Fibroblast of lung (primary cell): Measurements from ENCODE around the gene ZNF789. TPM values are rescaled to one million over a fixed set of nuclear protein-coding genes. Genes with fewer than 3 reads are reported as not detected.

Experiments
- DNase-seq, 2 donors: peaks; one replicate each; pipeline versions ENCODE4 v3.0.0 to v3.0.0-alpha.2; 2010; ENCODE audit warnings: low read depth in 2 of 2
- H2AFZ ChIP-seq: 2 replicates; pipeline ENCODE4 v1.5.1; 2012; ENCODE audit warnings: low read length, control low read depth, inconsistent platforms
- H3K27ac ChIP-seq: 2 replicates; pipeline ENCODE4 v1.5.1; 2011; ENCODE audit warnings: low read length, control low read depth; ENCODE audit not compliant: insufficient read depth
- H3K27me3 ChIP-seq: 2 replicates; pipeline ENCODE4 v1.5.1; 2011; ENCODE audit warnings: mild to moderate bottlenecking, low read length; ENCODE audit not compliant: control insufficient read depth, insufficient read depth
- H3K36me3 ChIP-seq: 2 replicates; pipeline ENCODE4 v1.5.1; 2011; ENCODE audit warnings: low read length; ENCODE audit not compliant: control insufficient read depth, insufficient read depth
- H3K4me1 ChIP-seq: 2 replicates; pipeline ENCODE4 v1.5.1; 2011; ENCODE audit warnings: low read length; ENCODE audit not compliant: control insufficient read depth, insufficient read depth; ENCODE audit errors: extremely low read depth
- H3K4me2 ChIP-seq: 2 replicates; pipeline ENCODE4 v1.5.1; 2011; ENCODE audit warnings: low read length, control low read depth; ENCODE audit not compliant: insufficient read depth; ENCODE audit errors: extremely low read depth
- H3K4me3 ChIP-seq, 4 experiments: fragments of 200-600 bp in 1 of 4; sonication (generic) in 1 of 4; replicated peaks in 1 of 4; 2 replicates each; pipeline ENCODE4 v1.5.1; 2011 to 2016; ENCODE audit warnings: low read length in 4 of 4, low read depth in 3 of 4, mild to moderate bottlenecking in 3 of 4, control low read depth in 2 of 4, inconsistent platforms in 1 of 4, mixed read lengths in 1 of 4; ENCODE audit not compliant: insufficient read depth in 1 of 4; ENCODE audit errors: control extremely low read depth in 1 of 4
- H3K79me2 ChIP-seq: 2 replicates; pipeline ENCODE4 v1.5.1; 2012; ENCODE audit warnings: mild to moderate bottlenecking, low read length, inconsistent platforms; ENCODE audit not compliant: control insufficient read depth, insufficient read depth
- H3K9ac ChIP-seq: 2 replicates; pipeline ENCODE4 v1.5.1; 2011; ENCODE audit warnings: mild to moderate bottlenecking, low read length, control low read depth; ENCODE audit not compliant: insufficient read depth
- H3K9me3 ChIP-seq: 2 replicates; pipeline ENCODE4 v1.5.1; 2012; ENCODE audit warnings: low read depth, low read length; ENCODE audit not compliant: control insufficient read depth, insufficient read depth
- H4K20me1 ChIP-seq: 2 replicates; pipeline ENCODE4 v1.5.1; 2011; ENCODE audit warnings: low read length; ENCODE audit not compliant: control insufficient read depth, insufficient read depth; ENCODE audit errors: extremely low read depth
- EZH2 ChIP-seq: IDR thresholded peaks from 2 replicates; pipeline ENCODE4 v1.5.1; 2012; ENCODE audit warnings: low read length, control low read depth, mild to moderate bottlenecking; ENCODE audit errors: missing control alignments
- polyA plus RNA-seq, 2 donors: library from polyadenylated mRNA; depleted of rRNA in 1 of 2; stranded (reverse) in 1 of 2; unstranded in 1 of 2; fragments of >200 nt; gene quantifications; 2 replicates each; pipeline ENCODE4 v1.2.1, GENCODE V29; 2011 to 2012; ENCODE audit warnings: missing spikeins in 1 of 2
- total RNA-seq: library from RNA; depleted of rRNA; stranded (reverse); fragments of >200 nt; gene quantifications from 2 replicates; pipeline ENCODE4 v1.2.1, GENCODE V29; 2014
- TF ChIP-seq, protein P1 (sequence below), 2 donors: IDR thresholded peaks in 1 of 2; conservative IDR thresholded peaks in 1 of 2; 1 replicate in 1 of 2; 2 replicates in 1 of 2; pipeline ENCODE4 v1.5.1; 2011 to 2012; ENCODE audit warnings: low read length in 2 of 2, control low read depth in 1 of 2, inconsistent platforms in 1 of 2, low read depth in 1 of 2, mild to moderate bottlenecking in 1 of 2

The ZNF789 gene
- total and polyA plus RNA-seq, 2 donors (not counting 1 experiment from before 2014, with no cell fraction given), result 4.8 to 8.7 TPM

GRCh38 chr7:99449326-99449725 lies 23.4 kb upstream of the ZNF789 start:
- H3K36me3 ChIP-seq, result peaks cover 34% of the 10 kb centered on the region
- no peaks in the 10 kb centered on the region for H4K20me1 ChIP-seq
- no peak for DNase-seq
- no peak overlapping the region for H3K9ac ChIP-seq
- no peak overlapping the region for H2AFZ ChIP-seq
- no peaks in the 10 kb centered on the region for H3K9me3 ChIP-seq
- no peak for TF ChIP-seq EZH2
- TF ChIP-seq, protein P1, sequence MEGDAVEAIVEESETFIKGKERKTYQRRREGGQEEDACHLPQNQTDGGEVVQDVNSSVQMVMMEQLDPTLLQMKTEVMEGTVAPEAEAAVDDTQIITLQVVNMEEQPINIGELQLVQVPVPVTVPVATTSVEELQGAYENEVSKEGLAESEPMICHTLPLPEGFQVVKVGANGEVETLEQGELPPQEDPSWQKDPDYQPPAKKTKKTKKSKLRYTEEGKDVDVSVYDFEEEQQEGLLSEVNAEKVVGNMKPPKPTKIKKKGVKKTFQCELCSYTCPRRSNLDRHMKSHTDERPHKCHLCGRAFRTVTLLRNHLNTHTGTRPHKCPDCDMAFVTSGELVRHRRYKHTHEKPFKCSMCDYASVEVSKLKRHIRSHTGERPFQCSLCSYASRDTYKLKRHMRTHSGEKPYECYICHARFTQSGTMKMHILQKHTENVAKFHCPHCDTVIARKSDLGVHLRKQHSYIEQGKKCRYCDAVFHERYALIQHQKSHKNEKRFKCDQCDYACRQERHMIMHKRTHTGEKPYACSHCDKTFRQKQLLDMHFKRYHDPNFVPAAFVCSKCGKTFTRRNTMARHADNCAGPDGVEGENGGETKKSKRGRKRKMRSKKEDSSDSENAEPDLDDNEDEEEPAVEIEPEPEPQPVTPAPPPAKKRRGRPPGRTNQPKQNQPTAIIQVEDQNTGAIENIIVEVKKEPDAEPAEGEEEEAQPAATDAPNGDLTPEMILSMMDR (conservative IDR thresholded peaks at IDR 0.05 in 1 of 2, IDR thresholded peaks at IDR 0.05 in 1 of 2; ENCODE audit: low read depth in 1 of 2, low read length in 2 of 2), result no peak
- no peak overlapping the region for H3K4me2 ChIP-seq
- H3K27ac ChIP-seq, result no peak overlapping the region
- H3K79me2 ChIP-seq, result no peaks in the 10 kb centered on the region
- no peaks in the 10 kb centered on the region for H3K4me1 ChIP-seq
- H3K4me3 ChIP-seq, result no peak overlapping the region
- H3K27me3 ChIP-seq, result no peaks in the 10 kb centered on the region

- no peaks in the 10 kb centered on the region for H3K79me2 ChIP-seq
- H3K36me3 ChIP-seq, result peaks cover 35% of the 10 kb centered on the region
- H3K27ac ChIP-seq, result no peak overlapping the region
- TF ChIP-seq EZH2, result no peak
- TF ChIP-seq, protein P1 (conservative IDR thresholded peaks at IDR 0.05 in 1 of 2, IDR thresholded peaks at IDR 0.05 in 1 of 2; ENCODE audit: low read depth in 1 of 2, low read length in 2 of 2), result no peak
- H3K9me3 ChIP-seq, result no peaks in the 10 kb centered on the region
- H4K20me1 ChIP-seq, result no peaks in the 10 kb centered on the region
- no peak for DNase-seq
- no peak overlapping the region for H3K9ac ChIP-seq
- H3K4me1 ChIP-seq, result no peaks in the 10 kb centered on the region
- no peak overlapping the region for H3K4me3 ChIP-seq
- H3K4me2 ChIP-seq, result no peak overlapping the region
- no peaks in the 10 kb centered on the region for H3K27me3 ChIP-seq
- no peak overlapping the region for H2AFZ ChIP-seq
These were observed 20.8 kb upstream of the ZNF789 start for GRCh38 chr7:99451936-99452335.

GRCh38 chr7:99452541-99452940 lies 20.1 kb upstream of the ZNF789 start:
- H3K4me3 ChIP-seq, result no peak overlapping the region
- H3K9me3 ChIP-seq, result no peaks in the 10 kb centered on the region
- H3K9ac ChIP-seq, result no peak overlapping the region
- TF ChIP-seq, protein P1 (conservative IDR thresholded peaks at IDR 0.05 in 1 of 2, IDR thresholded peaks at IDR 0.05 in 1 of 2; ENCODE audit: low read depth in 1 of 2, low read length in 2 of 2), result no peak
- no peak for TF ChIP-seq EZH2
- H4K20me1 ChIP-seq, result no peaks in the 10 kb centered on the region
- no peaks in the 10 kb centered on the region for H3K79me2 ChIP-seq
- H3K4me1 ChIP-seq, result no peaks in the 10 kb centered on the region
- peaks cover 35% of the 10 kb centered on the region for H3K36me3 ChIP-seq
- H3K4me2 ChIP-seq, result no peak overlapping the region
- H3K27me3 ChIP-seq, result no peaks in the 10 kb centered on the region
- no peak for DNase-seq
- no peak overlapping the region for H3K27ac ChIP-seq
- H2AFZ ChIP-seq, result no peak overlapping the region
